K562 (cell line): ENCODE data around the gene MAMDC2. TPM values are rescaled to one million over a fixed set of nuclear protein-coding genes. Genes with fewer than 3 reads are reported as not detected.

Experiments
- AFF4 ChIP-seq: sonication (generic); formaldehyde crosslinking; IDR thresholded peaks from 2 replicates; pipeline ENCODE4 v1.8.0; 2023; ENCODE audit warnings: mild to moderate bottlenecking, missing genetic modification reagents
- CHD4 ChIP-seq: fragments of 200-600 bp; sonication (generic); IDR thresholded peaks from 3 replicates; pipeline ENCODE4 v1.6.1; 2012; ENCODE audit warnings: low read depth, mild to moderate bottlenecking, mixed read lengths, low read length, inconsistent platforms; ENCODE audit not compliant: insufficient read depth, insufficient replicate concordance, poor library complexity, severe bottlenecking
- FOSL1 ChIP-seq: fragments of 200-800 bp; sonication (Bioruptor generic); conservative IDR thresholded peaks from 2 replicates; pipeline ENCODE4 v1.6.1; 2016; ENCODE audit warnings: missing genetic modification characterization, missing compliant biosample characterization
- HLTF ChIP-seq: fragments of 450-650 bp; IDR thresholded peaks from 2 replicates; pipeline ENCODE4 v1.6.1; 2016
- KAT2B ChIP-seq: IDR thresholded peaks from one replicate; pipeline ENCODE4 v1.6.1; 2012; ENCODE audit warnings: low read depth, mild to moderate bottlenecking, control low read depth, inconsistent platforms, low read length, moderate library complexity
- LARP7 ChIP-seq: fragments of 450-650 bp; IDR thresholded peaks from 2 replicates; pipeline ENCODE4 v1.6.1; 2016
- POLR2G ChIP-seq: fragments of 200-400 bp; formaldehyde crosslinking; IDR thresholded peaks from 2 replicates; pipeline ENCODE4 v1.6.1; 2017; ENCODE audit warnings: low read depth, mild to moderate bottlenecking, antibody characterized with exemption, low read length, moderate library complexity
- POLR3A ChIP-seq: IDR thresholded peaks from 2 replicates; pipeline ENCODE4 v1.6.1; 2011; ENCODE audit warnings: borderline replicate concordance, mild to moderate bottlenecking, moderate library complexity; ENCODE audit not compliant: insufficient read length, insufficient read depth; ENCODE audit errors: extremely low read depth
- RBBP5 ChIP-seq: fragments of 200-600 bp; sonication (generic); IDR thresholded peaks from 2 replicates; pipeline ENCODE4 v1.6.1; 2012; ENCODE audit warnings: borderline replicate concordance, mild to moderate bottlenecking, low read length, control low read depth, inconsistent platforms; ENCODE audit not compliant: insufficient read depth, poor library complexity, severe bottlenecking
- SMARCC2 ChIP-seq: fragments of 450-650 bp; IDR thresholded peaks from 2 replicates; pipeline ENCODE4 v1.6.1; 2017; ENCODE audit warnings: antibody characterized with exemption, moderate library complexity, mild to moderate bottlenecking, low read depth
- TCFL5 ChIP-seq: fragments of 250-450 bp; sonication (Bioruptor Pico); conservative IDR thresholded peaks from 2 replicates; pipeline ENCODE4 v1.6.1; 2021; ENCODE audit warnings: mild to moderate bottlenecking, moderate library complexity, matching md5 sums
- VEZF1 ChIP-seq: fragments of 200-800 bp; sonication (Bioruptor generic); IDR thresholded peaks from 2 replicates; pipeline ENCODE4 v1.6.1; 2017; ENCODE audit warnings: missing genetic modification characterization, missing compliant biosample characterization
- XRCC4 ChIP-seq: IDR thresholded peaks from one replicate; pipeline ENCODE4 v1.6.1; 2011; ENCODE audit not compliant: insufficient read depth, insufficient read length; ENCODE audit errors: extremely low read depth
- ZNF212 ChIP-seq: fragments of 450-650 bp; formaldehyde crosslinking; IDR thresholded peaks from 2 replicates; pipeline ENCODE4 v1.4.0; 2020; ENCODE audit warnings: mild to moderate bottlenecking
- ZNF253 ChIP-seq: fragments of 250-450 bp; sonication (Bioruptor Pico); conservative IDR thresholded peaks from 2 replicates; pipeline ENCODE4 v1.6.1; 2021; ENCODE audit warnings: mild to moderate bottlenecking
- polyA plus RNA-seq, 8 experiments: library from polyadenylated mRNA; depleted of rRNA in 4 of 8; stranded (reverse) in 5 of 8; unstranded in 3 of 8; fragments of >200 nt; fragmentation: Nextera tagmentation in 2 of 8; fragmentation: Illumina TruSeq in 1 of 8; extraction: Ambion mirVana in 2 of 8; extraction: Trizol in 1 of 8; gene quantifications; 2 replicates each; pipeline versions ENCODE4 v1.2.1 to v1.2.3, GENCODE V29; 2011 to 2014; ENCODE audit warnings: inconsistent platforms in 1 of 8, missing spikeins in 1 of 8
- total RNA-seq, 7 experiments: library from RNA; depleted of rRNA in 6 of 7; stranded (reverse); fragments of >200 nt in 6 of 7; fragmentation: Illumina TruSeq in 2 of 7; extraction: Trizol in 2 of 7; gene quantifications; 2 replicates each; pipeline versions ENCODE4 v1.2.1 to v1.2.3, GENCODE V29; 2011 to 2021; ENCODE audit warnings: low replicate concordance in 1 of 7
- TF ChIP-seq, protein P1 (sequence below): fragments of 450-650 bp; IDR thresholded peaks from 2 replicates; pipeline ENCODE4 v1.6.1; 2017; ENCODE audit warnings: antibody characterized with exemption, mild to moderate bottlenecking

The MAMDC2 gene
- total and polyA plus RNA-seq, 9 of the 15 experiments (the other 6 are each of a cell fraction or from before 2014, with no cell fraction given) = 0.01 to 0.03 TPM; not detected in 7

DNA sequence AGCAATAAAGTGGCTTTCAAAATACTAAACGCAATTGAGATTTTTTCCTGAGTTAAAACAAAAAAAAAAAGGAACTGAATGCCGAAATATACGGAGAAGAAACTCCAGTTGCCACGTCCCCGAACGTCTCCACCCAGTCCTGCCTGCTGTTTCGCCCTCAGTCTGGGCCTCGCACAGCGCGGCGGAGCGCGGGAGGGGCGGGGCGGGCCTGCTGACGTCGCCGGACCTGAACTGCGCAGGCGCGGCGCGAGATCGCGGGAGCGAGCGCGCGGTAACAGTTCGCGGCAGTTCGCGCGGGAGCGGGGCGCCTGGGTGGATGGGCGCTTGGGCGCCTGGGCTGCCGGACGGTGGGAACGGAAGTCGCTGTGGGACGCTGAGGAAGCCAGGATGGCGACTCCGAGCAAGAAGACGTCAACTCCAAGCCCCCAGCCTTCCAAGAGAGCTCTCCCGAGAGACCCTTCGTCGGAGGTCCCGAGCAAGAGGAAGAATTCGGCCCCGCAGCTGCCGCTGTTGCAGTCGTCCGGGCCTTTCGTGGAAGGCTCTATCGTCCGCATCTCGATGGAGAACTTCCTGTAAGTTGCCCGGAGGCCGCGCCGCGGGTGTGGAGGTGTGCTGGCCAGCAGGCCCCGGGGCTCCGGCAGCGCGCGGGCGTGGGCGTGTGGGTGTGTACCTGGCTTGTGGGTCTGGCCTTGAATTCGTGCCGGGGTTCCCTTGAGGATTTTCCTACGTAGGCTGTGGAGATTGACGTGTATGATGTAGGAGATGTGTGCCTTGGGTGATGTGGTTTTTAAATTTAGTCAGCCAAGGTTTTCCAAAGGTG is 215.3 kb downstream of the MAMDC2 start, which contains the start of gene SMC5 (continued):
- TF ChIP-seq TCFL5 (CRISPR knock-in tag) = no peak
- no peak for TF ChIP-seq LARP7
- no peak for TF ChIP-seq KAT2B
- no peak for TF ChIP-seq HLTF
- TF ChIP-seq POLR3A = no peak
- TF ChIP-seq FOSL1 (tag) = no peak
- TF ChIP-seq ZNF253 = no peak
- TF ChIP-seq XRCC4 = no peak
- TF ChIP-seq ZNF212 (CRISPR knock-in tag) = no peak
- TF ChIP-seq POLR2G = peak; percentile 97
- peak; percentile 68; the same call in 1 of the 2 replicates for TF ChIP-seq VEZF1 (CRISPR knock-in tag)
- peak; percentile 88 for TF ChIP-seq RBBP5
- TF ChIP-seq AFF4 = no peak
- TF ChIP-seq SMARCC2 = no peak
- TF ChIP-seq CHD4 = no peak
- TF ChIP-seq, protein P1, sequence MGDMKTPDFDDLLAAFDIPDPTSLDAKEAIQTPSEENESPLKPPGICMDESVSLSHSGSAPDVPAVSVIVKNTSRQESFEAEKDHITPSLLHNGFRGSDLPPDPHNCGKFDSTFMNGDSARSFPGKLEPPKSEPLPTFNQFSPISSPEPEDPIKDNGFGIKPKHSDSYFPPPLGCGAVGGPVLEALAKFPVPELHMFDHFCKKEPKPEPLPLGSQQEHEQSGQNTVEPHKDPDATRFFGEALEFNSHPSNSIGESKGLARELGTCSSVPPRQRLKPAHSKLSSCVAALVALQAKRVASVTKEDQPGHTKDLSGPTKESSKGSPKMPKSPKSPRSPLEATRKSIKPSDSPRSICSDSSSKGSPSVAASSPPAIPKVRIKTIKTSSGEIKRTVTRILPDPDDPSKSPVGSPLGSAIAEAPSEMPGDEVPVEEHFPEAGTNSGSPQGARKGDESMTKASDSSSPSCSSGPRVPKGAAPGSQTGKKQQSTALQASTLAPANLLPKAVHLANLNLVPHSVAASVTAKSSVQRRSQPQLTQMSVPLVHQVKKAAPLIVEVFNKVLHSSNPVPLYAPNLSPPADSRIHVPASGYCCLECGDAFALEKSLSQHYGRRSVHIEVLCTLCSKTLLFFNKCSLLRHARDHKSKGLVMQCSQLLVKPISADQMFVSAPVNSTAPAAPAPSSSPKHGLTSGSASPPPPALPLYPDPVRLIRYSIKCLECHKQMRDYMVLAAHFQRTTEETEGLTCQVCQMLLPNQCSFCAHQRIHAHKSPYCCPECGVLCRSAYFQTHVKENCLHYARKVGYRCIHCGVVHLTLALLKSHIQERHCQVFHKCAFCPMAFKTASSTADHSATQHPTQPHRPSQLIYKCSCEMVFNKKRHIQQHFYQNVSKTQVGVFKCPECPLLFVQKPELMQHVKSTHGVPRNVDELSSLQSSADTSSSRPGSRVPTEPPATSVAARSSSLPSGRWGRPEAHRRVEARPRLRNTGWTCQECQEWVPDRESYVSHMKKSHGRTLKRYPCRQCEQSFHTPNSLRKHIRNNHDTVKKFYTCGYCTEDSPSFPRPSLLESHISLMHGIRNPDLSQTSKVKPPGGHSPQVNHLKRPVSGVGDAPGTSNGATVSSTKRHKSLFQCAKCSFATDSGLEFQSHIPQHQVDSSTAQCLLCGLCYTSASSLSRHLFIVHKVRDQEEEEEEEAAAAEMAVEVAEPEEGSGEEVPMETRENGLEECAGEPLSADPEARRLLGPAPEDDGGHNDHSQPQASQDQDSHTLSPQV = no peak
